GM12878 (cell line): ENCODE results near the gene XDH. TPM values are rescaled to one million over a fixed set of nuclear protein-coding genes. Genes with fewer than 3 reads are reported as not detected.

Experiments used
- ATAC-seq: fragments of 200-7000 bp; cut with Tn5 transposase; 3 replicates; pipeline ENCODE4 v1.9.1; 2020; ENCODE audit warnings: mild to moderate bottlenecking, moderate library complexity
- BruUV-seq: library from RNA; stranded (reverse); fragments of 400-500 nt; replicated peaks from 2 replicates; lab custom pipeline; 2021; lab: Mats Ljungman, UMichigan
- CTCF ChIA-PET: fragments of 300-600 bp; sonication (Branson Sonifier 250); formaldehyde crosslinking; extraction: SDS; loops from one replicate; lab custom pipeline; 2021; ENCODE audit warnings: inconsistent platforms; lab: Yijun Ruan, JAX
- POLR2A ChIA-PET: fragments of 350-600 bp; formaldehyde crosslinking; extraction: SDS; loops from one replicate; lab custom pipeline; 2021; ENCODE audit warnings: inconsistent platforms; lab: Charles Lee
- RAD21 ChIA-PET: fragments of 300-600 bp; sonication (Branson Sonifier 250); formaldehyde crosslinking; loops from one replicate; lab custom pipeline; 2023; ENCODE audit warnings: antibody characterized with exemption; ENCODE audit not compliant: unreplicated experiment; lab: Charles Lee
- SMC1A ChIA-PET: fragments of 300-600 bp; sonication (Branson Sonifier 250); formaldehyde crosslinking; loops from one replicate; lab custom pipeline; 2023; ENCODE audit not compliant: unreplicated experiment, uncharacterized antibody; lab: Charles Lee
- DNase-seq: peaks from one replicate; pipeline ENCODE4 v3.0.0-alpha.2; 2011; ENCODE audit warnings: low read depth, low spot score
- FAIRE-seq: peaks from 3 replicates; lab custom pipeline; 2011; peaks lifted over from hg19 to GRCh38; lab: Jason Lieb, UNC
- H2AFZ ChIP-seq: 2 replicates; pipeline ENCODE4 v1.6.0; 2011; ENCODE audit warnings: low read depth, low read length, control low read depth; ENCODE audit not compliant: control insufficient read depth
- H3K27ac ChIP-seq: 2 replicates; pipeline ENCODE4 v1.5.1; 2011; ENCODE audit warnings: control low read depth; ENCODE audit not compliant: control insufficient read depth, insufficient read depth
- H3K27me3 ChIP-seq, 2 experiments: replicated peaks in 1 of 2; 2 replicates each; pipeline versions ENCODE4 v1.6.0 to v1.6.1; 2011; ENCODE audit warnings: low read length in 1 of 2; ENCODE audit not compliant: control insufficient read depth in 2 of 2, insufficient read depth in 2 of 2
- H3K36me3 ChIP-seq, 2 experiments: 2 replicates each; pipeline ENCODE4 v1.5.1; 2011; ENCODE audit warnings: low read length in 1 of 2; ENCODE audit not compliant: control insufficient read depth in 2 of 2, insufficient read depth in 2 of 2
- H3K4me1 ChIP-seq: 2 replicates; pipeline ENCODE4 v1.6.1; 2011; ENCODE audit warnings: mild to moderate bottlenecking, low read length, moderate library complexity, mixed read lengths; ENCODE audit not compliant: control insufficient read depth, insufficient read depth
- H3K4me2 ChIP-seq: 2 replicates; pipeline ENCODE4 v1.6.0; 2011; ENCODE audit warnings: control low read depth; ENCODE audit not compliant: control insufficient read depth, insufficient read depth
- H3K4me3 ChIP-seq: fragments of 200-600 bp; sonication (generic); 2 replicates; pipeline ENCODE4 v1.5.1; 2016
- H3K79me2 ChIP-seq: 2 replicates; pipeline ENCODE4 v1.6.0; 2011; ENCODE audit warnings: low read length; ENCODE audit not compliant: control insufficient read depth, insufficient read depth
- H3K9ac ChIP-seq: 2 replicates; pipeline ENCODE4 v1.8.0; 2011; ENCODE audit warnings: low read length, control low read depth, mixed read lengths; ENCODE audit not compliant: control insufficient read depth, insufficient read depth
- H3K9me3 ChIP-seq: replicated peaks from 3 replicates; pipeline ENCODE4 v1.5.1; 2011; ENCODE audit warnings: mild to moderate bottlenecking, low read length; ENCODE audit not compliant: control insufficient read depth, insufficient read depth
- H4K20me1 ChIP-seq: 2 replicates; pipeline ENCODE4 v1.6.0; 2011; ENCODE audit not compliant: control insufficient read depth, insufficient read depth
- BHLHE40 ChIP-seq, 2 experiments: fragments of 450-650 bp in 1 of 2; IDR thresholded peaks; 2 replicates each; pipeline ENCODE4 v1.6.1; 2011 to 2017; ENCODE audit warnings: low read depth in 2 of 2, borderline replicate concordance in 1 of 2, improper control_type of control experiment in 1 of 2, low read length in 1 of 2, mild to moderate bottlenecking in 1 of 2
- BMI1 ChIP-seq: fragments of 450-650 bp; IDR thresholded peaks from 2 replicates; pipeline ENCODE4 v1.6.1; 2016; ENCODE audit warnings: mild to moderate bottlenecking, moderate library complexity, borderline replicate concordance
- GABPA ChIP-seq: IDR thresholded peaks from 2 replicates; pipeline ENCODE4 v1.6.1; 2014; ENCODE audit warnings: antibody characterized with exemption, low read depth, mild to moderate bottlenecking, inconsistent platforms
- IKZF1 ChIP-seq: fragments of 450-650 bp; conservative IDR thresholded peaks from 2 replicates; pipeline ENCODE4 v1.6.1; 2017; ENCODE audit warnings: antibody characterized with exemption, mild to moderate bottlenecking
- LARP7 ChIP-seq: fragments of 450-650 bp; IDR thresholded peaks from 2 replicates; pipeline ENCODE4 v1.6.1; 2017; ENCODE audit warnings: mild to moderate bottlenecking
- MYB ChIP-seq: fragments of 150-350 bp; IDR thresholded peaks from 2 replicates; pipeline ENCODE4 v1.6.1; 2014; ENCODE audit warnings: mild to moderate bottlenecking, low read depth, low read length, borderline replicate concordance
- NFIC ChIP-seq: IDR thresholded peaks from 2 replicates; pipeline ENCODE4 v1.6.1; 2012; ENCODE audit warnings: low read depth, mild to moderate bottlenecking, inconsistent platforms, low read length, moderate library complexity
- PAX8 ChIP-seq: fragments of 450-650 bp; IDR thresholded peaks from 2 replicates; pipeline ENCODE4 v1.6.1; 2017; ENCODE audit warnings: mild to moderate bottlenecking, moderate library complexity
- RBBP5 ChIP-seq: fragments of 200-600 bp; sonication (generic); conservative IDR thresholded peaks from 2 replicates; pipeline ENCODE4 v1.6.1; 2016
- RUNX3 ChIP-seq: IDR thresholded peaks from 2 replicates; pipeline ENCODE4 v1.6.1; 2012; ENCODE audit warnings: low read length, inconsistent platforms
- TARDBP ChIP-seq: IDR thresholded peaks from 2 replicates; pipeline ENCODE4 v1.6.1; 2016; ENCODE audit warnings: borderline replicate concordance
- in situ Hi-C: fragments of 300-500 bp; cut with MboI; formaldehyde crosslinking; loops from 9 replicates; pipeline ENCODE4 v1.14.3; 2018; ENCODE audit warnings: mixed read lengths
- intact Hi-C: fragments of 100-400 bp; cut with micrococcal nuclease; formaldehyde crosslinking; loops from one replicate; pipeline ENCODE4 v1.14.2; 2022; ENCODE audit not compliant: unreplicated experiment
- polyA plus RNA-seq, 11 experiments: library from polyadenylated mRNA; depleted of rRNA in 4 of 11; unstranded in 6 of 11; stranded (reverse) in 5 of 11; fragments of >200 nt; fragmentation: Nextera tagmentation in 4 of 11; fragmentation: Illumina TruSeq in 1 of 11; extraction: Ambion mirVana in 4 of 11; extraction: Trizol in 1 of 11; gene quantifications; 1 replicate in 1 of 11; 2 replicates in 10 of 11; pipeline versions ENCODE4 v1.2.1 to v1.2.3, GENCODE V29; 2011 to 2016; ENCODE audit warnings: inconsistent platforms in 2 of 11, missing spikeins in 2 of 11, low read depth in 1 of 11
- total RNA-seq, 4 experiments: library from RNA; depleted of rRNA in 3 of 4; stranded (reverse); fragments of >200 nt in 3 of 4; fragmentation: Illumina TruSeq in 1 of 4; extraction: Trizol in 1 of 4; gene quantifications; 2 replicates each; pipeline versions ENCODE4 v1.2.1 to v1.2.3, GENCODE V29; 2013 to 2021
- TF ChIP-seq, protein P1 (sequence below): fragments of 450-650 bp; IDR thresholded peaks from 2 replicates; pipeline ENCODE4 v1.6.1; 2018; ENCODE audit warnings: mild to moderate bottlenecking, low read depth, moderate library complexity; ENCODE audit not compliant: partially characterized antibody
- TF ChIP-seq, protein P2 (sequence below): IDR thresholded peaks from 2 replicates; pipeline ENCODE4 v1.6.1; 2012; ENCODE audit warnings: improper control_type of control experiment, low read depth, low read length; ENCODE audit not compliant: insufficient replicate concordance

XDH gene
- total and polyA plus RNA-seq, 10 of the 15 experiments (the other 5 are each of a cell fraction or from before 2014, with no cell fraction given), result 0.01 TPM; not detected in 9

DNA sequence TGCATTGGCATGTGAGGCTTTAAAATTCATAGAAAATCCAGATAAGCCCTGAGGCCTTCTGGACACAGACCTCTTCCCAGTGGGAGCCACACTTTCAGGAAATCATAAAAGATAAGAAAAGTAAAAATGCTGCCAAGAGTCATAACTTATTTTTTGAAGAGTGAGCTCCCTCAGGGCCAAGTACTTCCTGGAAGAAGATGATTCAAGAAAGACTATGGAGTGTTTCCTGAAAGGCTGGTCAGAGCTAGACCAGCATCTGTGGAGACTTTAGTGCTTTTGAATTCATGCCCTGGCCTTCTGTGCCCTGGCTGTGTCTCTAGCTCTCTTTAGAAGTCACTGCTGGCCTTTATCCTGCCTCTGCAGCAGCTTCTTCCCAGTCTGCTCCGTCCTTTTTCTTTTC, 6.4 kb upstream of the XDH start (continued):
- TF ChIP-seq GABPA, result no peak

DNA sequence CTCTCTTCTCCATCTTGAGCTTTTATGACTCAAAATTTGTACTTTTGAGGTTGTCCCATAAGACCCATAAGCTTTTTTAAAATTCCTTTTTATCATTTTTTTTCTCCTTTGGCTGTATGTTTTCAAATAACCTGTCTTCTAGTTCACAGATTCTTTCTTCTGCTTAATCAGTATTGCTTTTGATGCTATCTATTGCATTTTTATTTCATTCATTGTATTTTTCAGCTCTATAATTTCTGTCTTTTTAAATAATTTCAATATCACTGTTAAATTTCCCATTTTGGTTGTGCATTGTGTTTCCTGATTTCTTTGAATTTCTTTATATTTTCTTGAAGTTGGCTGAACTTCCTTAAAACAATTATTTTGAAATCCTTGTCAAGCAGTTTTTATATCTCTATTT, 4.8 kb upstream of the XDH start:
- H3K79me2 ChIP-seq, result no peaks in the 10 kb centered on the region
- H3K4me3 ChIP-seq, result no peak overlapping the region
- no peak overlapping the region for H2AFZ ChIP-seq
- no peaks in the 10 kb centered on the region for H4K20me1 ChIP-seq
- in situ Hi-C loops (no loop called here), intact Hi-C loops (no loop called here)
- H3K4me2 ChIP-seq, result no peak overlapping the region
- no TSS peak for BruUV-seq
- DNase-seq (no peak), ATAC-seq (no peak), FAIRE-seq (no peak)
- no peak overlapping the region for H3K9ac ChIP-seq
- no peaks in the 10 kb centered on the region for H3K4me1 ChIP-seq
- H3K9me3 ChIP-seq, result no peaks in the 10 kb centered on the region; the same call in 1 of the 3 replicates
- ChIA-PET CTCF (interaction anchor here (1.5 kb wide), 1 partner anchor 103 kb away, joined by 3 read pairs; no protein-coding TSS in a partner anchor), SMC1A (no interaction called here), POLR2A (no interaction called here), RAD21 (no interaction called here)
- H3K36me3 ChIP-seq, result no peaks in the 10 kb centered on the region
- no peaks in the 10 kb centered on the region for H3K27me3 ChIP-seq
- no peak overlapping the region for H3K27ac ChIP-seq
- no peak for TF ChIP-seq LARP7
- TF ChIP-seq RBBP5, result no peak
- TF ChIP-seq TARDBP, result no peak
- no peak for TF ChIP-seq NFIC
- TF ChIP-seq MYB, result no peak
- no peak for TF ChIP-seq BMI1
- TF ChIP-seq IKZF1, result no peak
- TF ChIP-seq RUNX3, result no peak
- no peak for TF ChIP-seq PAX8
- TF ChIP-seq, protein P1, sequence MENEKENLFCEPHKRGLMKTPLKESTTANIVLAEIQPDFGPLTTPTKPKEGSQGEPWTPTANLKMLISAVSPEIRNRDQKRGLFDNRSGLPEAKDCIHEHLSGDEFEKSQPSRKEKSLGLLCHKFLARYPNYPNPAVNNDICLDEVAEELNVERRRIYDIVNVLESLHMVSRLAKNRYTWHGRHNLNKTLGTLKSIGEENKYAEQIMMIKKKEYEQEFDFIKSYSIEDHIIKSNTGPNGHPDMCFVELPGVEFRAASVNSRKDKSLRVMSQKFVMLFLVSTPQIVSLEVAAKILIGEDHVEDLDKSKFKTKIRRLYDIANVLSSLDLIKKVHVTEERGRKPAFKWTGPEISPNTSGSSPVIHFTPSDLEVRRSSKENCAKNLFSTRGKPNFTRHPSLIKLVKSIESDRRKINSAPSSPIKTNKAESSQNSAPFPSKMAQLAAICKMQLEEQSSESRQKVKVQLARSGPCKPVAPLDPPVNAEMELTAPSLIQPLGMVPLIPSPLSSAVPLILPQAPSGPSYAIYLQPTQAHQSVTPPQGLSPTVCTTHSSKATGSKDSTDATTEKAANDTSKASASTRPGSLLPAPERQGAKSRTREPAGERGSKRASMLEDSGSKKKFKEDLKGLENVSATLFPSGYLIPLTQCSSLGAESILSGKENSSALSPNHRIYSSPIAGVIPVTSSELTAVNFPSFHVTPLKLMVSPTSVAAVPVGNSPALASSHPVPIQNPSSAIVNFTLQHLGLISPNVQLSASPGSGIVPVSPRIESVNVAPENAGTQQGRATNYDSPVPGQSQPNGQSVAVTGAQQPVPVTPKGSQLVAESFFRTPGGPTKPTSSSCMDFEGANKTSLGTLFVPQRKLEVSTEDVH, result no peak
- no peak for TF ChIP-seq BHLHE40 (IDR thresholded peaks at IDR 0.05; ENCODE audit: borderline replicate concordance in 1 of 2, low read depth in 2 of 2, low read length in 1 of 2)
- TF ChIP-seq, protein P2, sequence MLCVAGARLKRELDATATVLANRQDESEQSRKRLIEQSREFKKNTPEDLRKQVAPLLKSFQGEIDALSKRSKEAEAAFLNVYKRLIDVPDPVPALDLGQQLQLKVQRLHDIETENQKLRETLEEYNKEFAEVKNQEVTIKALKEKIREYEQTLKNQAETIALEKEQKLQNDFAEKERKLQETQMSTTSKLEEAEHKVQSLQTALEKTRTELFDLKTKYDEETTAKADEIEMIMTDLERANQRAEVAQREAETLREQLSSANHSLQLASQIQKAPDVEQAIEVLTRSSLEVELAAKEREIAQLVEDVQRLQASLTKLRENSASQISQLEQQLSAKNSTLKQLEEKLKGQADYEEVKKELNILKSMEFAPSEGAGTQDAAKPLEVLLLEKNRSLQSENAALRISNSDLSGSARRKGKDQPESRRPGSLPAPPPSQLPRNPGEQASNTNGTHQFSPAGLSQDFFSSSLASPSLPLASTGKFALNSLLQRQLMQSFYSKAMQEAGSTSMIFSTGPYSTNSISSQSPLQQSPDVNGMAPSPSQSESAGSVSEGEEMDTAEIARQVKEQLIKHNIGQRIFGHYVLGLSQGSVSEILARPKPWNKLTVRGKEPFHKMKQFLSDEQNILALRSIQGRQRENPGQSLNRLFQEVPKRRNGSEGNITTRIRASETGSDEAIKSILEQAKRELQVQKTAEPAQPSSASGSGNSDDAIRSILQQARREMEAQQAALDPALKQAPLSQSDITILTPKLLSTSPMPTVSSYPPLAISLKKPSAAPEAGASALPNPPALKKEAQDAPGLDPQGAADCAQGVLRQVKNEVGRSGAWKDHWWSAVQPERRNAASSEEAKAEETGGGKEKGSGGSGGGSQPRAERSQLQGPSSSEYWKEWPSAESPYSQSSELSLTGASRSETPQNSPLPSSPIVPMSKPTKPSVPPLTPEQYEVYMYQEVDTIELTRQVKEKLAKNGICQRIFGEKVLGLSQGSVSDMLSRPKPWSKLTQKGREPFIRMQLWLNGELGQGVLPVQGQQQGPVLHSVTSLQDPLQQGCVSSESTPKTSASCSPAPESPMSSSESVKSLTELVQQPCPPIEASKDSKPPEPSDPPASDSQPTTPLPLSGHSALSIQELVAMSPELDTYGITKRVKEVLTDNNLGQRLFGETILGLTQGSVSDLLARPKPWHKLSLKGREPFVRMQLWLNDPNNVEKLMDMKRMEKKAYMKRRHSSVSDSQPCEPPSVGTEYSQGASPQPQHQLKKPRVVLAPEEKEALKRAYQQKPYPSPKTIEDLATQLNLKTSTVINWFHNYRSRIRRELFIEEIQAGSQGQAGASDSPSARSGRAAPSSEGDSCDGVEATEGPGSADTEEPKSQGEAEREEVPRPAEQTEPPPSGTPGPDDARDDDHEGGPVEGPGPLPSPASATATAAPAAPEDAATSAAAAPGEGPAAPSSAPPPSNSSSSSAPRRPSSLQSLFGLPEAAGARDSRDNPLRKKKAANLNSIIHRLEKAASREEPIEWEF, result no peak
